OCI-LY3 (cell line): ENCODE results near the gene CSNK1G2.

ENCODE experiments used
- EZH2phosphoT487 ChIP-seq: fragments of 200-600 bp; shearing (Covaris generic); IDR thresholded peaks from 2 replicates; pipeline ENCODE4 v1.6.1; 2018; ENCODE audit warnings: antibody characterized with exemption, mixed run types, low read depth
- TF ChIP-seq, protein P1 (sequence below): fragments of 200-600, 300-600 bp; sonication (generic); IDR thresholded peaks from 2 replicates; pipeline ENCODE4 v1.5.1; 2014; ENCODE audit warnings: antibody characterized with exemption, low read length, low read depth

DNA sequence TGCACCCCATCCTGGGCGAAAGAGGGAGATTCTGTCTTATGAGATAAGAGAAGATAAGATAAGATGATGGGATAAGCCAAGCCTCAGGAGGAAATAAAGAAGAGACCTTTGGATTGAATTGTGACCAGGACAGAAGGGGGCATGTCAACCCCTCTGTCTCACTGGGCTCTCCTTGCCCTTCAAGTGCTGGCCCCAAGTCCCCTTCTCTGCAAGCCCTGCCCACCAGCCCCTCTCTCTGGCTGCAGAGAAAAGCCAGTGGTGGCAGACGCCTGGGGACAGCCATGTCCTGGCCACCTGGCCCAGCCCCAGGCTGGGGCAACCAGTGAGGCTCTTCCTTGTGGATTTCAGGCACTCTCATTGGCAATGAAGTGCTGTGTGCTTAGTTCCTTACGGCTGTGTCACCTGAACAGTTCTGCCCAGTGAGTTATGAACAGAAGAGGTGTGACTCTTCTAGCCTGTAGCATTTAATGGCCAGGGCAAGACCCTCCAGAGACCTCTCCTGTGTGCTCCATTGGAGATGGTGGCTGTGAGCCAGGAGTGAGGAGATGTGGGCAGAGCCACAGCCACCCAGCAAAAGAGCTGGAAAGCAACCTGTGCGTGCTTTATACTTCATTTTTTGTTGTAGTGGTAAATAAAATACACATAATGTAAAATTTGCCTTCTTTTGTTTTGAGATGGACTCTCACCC is 80.6 kb downstream of the CSNK1G2 start:
- TF ChIP-seq, protein P1, sequence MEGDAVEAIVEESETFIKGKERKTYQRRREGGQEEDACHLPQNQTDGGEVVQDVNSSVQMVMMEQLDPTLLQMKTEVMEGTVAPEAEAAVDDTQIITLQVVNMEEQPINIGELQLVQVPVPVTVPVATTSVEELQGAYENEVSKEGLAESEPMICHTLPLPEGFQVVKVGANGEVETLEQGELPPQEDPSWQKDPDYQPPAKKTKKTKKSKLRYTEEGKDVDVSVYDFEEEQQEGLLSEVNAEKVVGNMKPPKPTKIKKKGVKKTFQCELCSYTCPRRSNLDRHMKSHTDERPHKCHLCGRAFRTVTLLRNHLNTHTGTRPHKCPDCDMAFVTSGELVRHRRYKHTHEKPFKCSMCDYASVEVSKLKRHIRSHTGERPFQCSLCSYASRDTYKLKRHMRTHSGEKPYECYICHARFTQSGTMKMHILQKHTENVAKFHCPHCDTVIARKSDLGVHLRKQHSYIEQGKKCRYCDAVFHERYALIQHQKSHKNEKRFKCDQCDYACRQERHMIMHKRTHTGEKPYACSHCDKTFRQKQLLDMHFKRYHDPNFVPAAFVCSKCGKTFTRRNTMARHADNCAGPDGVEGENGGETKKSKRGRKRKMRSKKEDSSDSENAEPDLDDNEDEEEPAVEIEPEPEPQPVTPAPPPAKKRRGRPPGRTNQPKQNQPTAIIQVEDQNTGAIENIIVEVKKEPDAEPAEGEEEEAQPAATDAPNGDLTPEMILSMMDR = no peak
- no peak for TF ChIP-seq EZH2phosphoT487
